GM21367 (cell line): ENCODE data around the gene EXOC5.

Source experiments
- ATAC-seq: cut with Tn5 transposase; IDR thresholded peaks from one replicate; pipeline ENCODE4 v1.9.1; 2021; ENCODE audit not compliant: unreplicated experiment

Gene EXOC5

GRCh38 chr14:57169901-57170300 is 98.8 kb downstream of the EXOC5 start:
- ATAC-seq = no peak

GRCh38 chr14:57168138-57168679 is 100.5 kb downstream of the EXOC5 start:
- ATAC-seq = no peak

- ATAC-seq = no peak
Observed at GRCh38 chr14:57161583-57162234, 107.0 kb downstream of the EXOC5 start.

- no peak for ATAC-seq
Observed at GRCh38 chr14:57160333-57160732, 108.4 kb downstream of the EXOC5 start.

- ATAC-seq = no peak
Observed at GRCh38 chr14:57153286-57153685, 115.4 kb downstream of the EXOC5 start.
